H1 (cell line): Measurements from ENCODE around the gene PRSS22. TPM values are rescaled to one million over a fixed set of nuclear protein-coding genes. Genes with fewer than 3 reads are reported as not detected.

Experiments used
- CTCF ChIA-PET: fragments of 300-600 bp; sonication (Branson Sonifier 250); formaldehyde crosslinking; loops from one replicate; lab custom pipeline; 2021; ENCODE audit not compliant: partially characterized antibody; lab: Charles Lee
- POLR2A ChIA-PET: fragments of 300-600 bp; sonication (Branson Sonifier 250); formaldehyde crosslinking; loops from one replicate; lab custom pipeline; 2021; ENCODE audit warnings: inconsistent platforms; ENCODE audit not compliant: partially characterized antibody; lab: Charles Lee
- DNase-seq, 2 experiments: peaks; one replicate each; pipeline versions ENCODE4 v3.0.0 to v3.0.0-alpha.2; 2010 to 2022; ENCODE audit warnings: low spot score in 2 of 2, low read depth in 1 of 2, mixed read lengths in 1 of 2
- FAIRE-seq: peaks from 2 replicates; lab custom pipeline; 2011; peaks lifted over from hg19 to GRCh38; lab: Jason Lieb, UNC
- H2AFZ ChIP-seq: 2 replicates; pipeline ENCODE4 v1.8.1; 2012; ENCODE audit warnings: low read length, inconsistent platforms
- H2AK5ac ChIP-seq: 2 replicates; pipeline ENCODE4 v1.6.1; 2013; ENCODE audit warnings: low read depth, low read length
- H2BK120ac ChIP-seq: replicated peaks from 2 replicates; pipeline ENCODE3; 2013; ENCODE audit warnings: low read depth, low read length, inconsistent platforms
- H2BK12ac ChIP-seq: 2 replicates; pipeline ENCODE4 v1.6.1; 2013; ENCODE audit warnings: low read depth, low read length
- H2BK15ac ChIP-seq: 2 replicates; pipeline ENCODE4 v1.6.1; 2013; ENCODE audit warnings: low read length
- H2BK20ac ChIP-seq: 2 replicates; pipeline ENCODE4 v1.6.1; 2013; ENCODE audit warnings: low read length
- H2BK5ac ChIP-seq: 2 replicates; pipeline ENCODE4 v1.6.1; 2013; ENCODE audit warnings: low read depth, low read length
- H3K14ac ChIP-seq: 2 replicates; pipeline ENCODE4 v1.6.1; 2013; ENCODE audit warnings: inconsistent platforms; ENCODE audit not compliant: insufficient read length
- H3K18ac ChIP-seq: 2 replicates; pipeline ENCODE4 v1.6.1; 2013; ENCODE audit warnings: low read length; ENCODE audit errors: extremely low read depth
- H3K23ac ChIP-seq: 2 replicates; pipeline ENCODE4 v1.6.1; 2013; ENCODE audit warnings: inconsistent platforms; ENCODE audit not compliant: insufficient read length
- H3K23me2 ChIP-seq: 2 replicates; pipeline ENCODE4 v1.6.1; 2013; ENCODE audit warnings: low read depth, low read length
- H3K27ac ChIP-seq: 2 replicates; pipeline ENCODE4 v1.6.1; 2011; ENCODE audit warnings: low read depth, low read length, inconsistent platforms
- H3K27me3 ChIP-seq, 4 experiments: replicated peaks in 1 of 4; 1 replicate in 1 of 4; 2 replicates in 3 of 4; pipeline versions ENCODE4 v1.6.1 to v1.8.1; 2011 to 2013; ENCODE audit warnings: low read length in 3 of 4, mild to moderate bottlenecking in 3 of 4, inconsistent platforms in 2 of 4, mixed read lengths in 2 of 4, moderate library complexity in 1 of 4; ENCODE audit not compliant: control insufficient read depth in 3 of 4, insufficient read depth in 3 of 4; ENCODE audit errors: extremely low read depth in 1 of 4
- H3K36me3 ChIP-seq, 4 experiments: 2 replicates each; pipeline versions ENCODE4 v1.6.1 to v1.8.1; 2011 to 2013; ENCODE audit warnings: mild to moderate bottlenecking in 4 of 4, low read length in 3 of 4, moderate library complexity in 2 of 4, control low read depth in 1 of 4, inconsistent platforms in 1 of 4; ENCODE audit not compliant: insufficient read depth in 4 of 4, control insufficient read depth in 2 of 4
- H3K4ac ChIP-seq: replicated peaks from 2 replicates; pipeline ENCODE3; 2013; ENCODE audit warnings: low read length, low read depth, mixed read lengths, inconsistent platforms; ENCODE audit not compliant: insufficient read length
- H3K4me1 ChIP-seq, 4 experiments: replicated peaks in 1 of 4; 1 replicate in 1 of 4; 2 replicates in 3 of 4; pipeline versions ENCODE4 v1.6.1 to v1.8.1; 2011 to 2013; ENCODE audit warnings: low read length in 3 of 4, inconsistent platforms in 2 of 4, mixed read lengths in 1 of 4; ENCODE audit not compliant: insufficient read depth in 4 of 4, control insufficient read depth in 3 of 4
- H3K4me2 ChIP-seq, 2 experiments: 2 replicates each; pipeline versions ENCODE4 v1.6.1 to v1.8.1; 2011 to 2013; ENCODE audit warnings: low read depth in 2 of 2, low read length in 2 of 2, control low read depth in 1 of 2, inconsistent platforms in 1 of 2, mild to moderate bottlenecking in 1 of 2; ENCODE audit not compliant: insufficient read depth in 1 of 2
- H3K4me3 ChIP-seq, 4 experiments: fragments of 200-600, 300-600 bp in 1 of 4; sonication (generic), shearing (Covaris generic), sonication (Bioruptor Twin) in 1 of 4; 2 replicates each; pipeline versions ENCODE4 v1.5.1 to v1.8.1; 2011 to 2016; ENCODE audit warnings: low read length in 4 of 4, low read depth in 3 of 4, control low read depth in 2 of 4, inconsistent platforms in 2 of 4, mild to moderate bottlenecking in 2 of 4, mixed read lengths in 1 of 4, moderate library complexity in 1 of 4; ENCODE audit not compliant: insufficient read depth in 2 of 4; ENCODE audit errors: extremely low read depth in 1 of 4
- H3K56ac ChIP-seq: replicated peaks from 2 replicates; pipeline ENCODE3; 2013; ENCODE audit warnings: low read depth, mild to moderate bottlenecking, mixed read lengths, low read length, inconsistent platforms; ENCODE audit not compliant: insufficient read length
- H3K79me1 ChIP-seq: 2 replicates; pipeline ENCODE4 v1.6.1; 2013; ENCODE audit warnings: low read depth, low read length, control low read depth
- H3K79me2 ChIP-seq, 2 experiments: 2 replicates each; pipeline versions ENCODE4 v1.6.1 to v1.8.1; 2012 to 2013; ENCODE audit warnings: low read length in 2 of 2, mild to moderate bottlenecking in 2 of 2, inconsistent platforms in 1 of 2; ENCODE audit not compliant: insufficient read depth in 2 of 2, control insufficient read depth in 1 of 2
- H3K9ac ChIP-seq, 4 experiments: replicated peaks in 1 of 4; 1 replicate in 1 of 4; 2 replicates in 3 of 4; pipeline versions ENCODE4 v1.6.1 to v1.8.1; 2011 to 2013; ENCODE audit warnings: low read depth in 3 of 4, low read length in 3 of 4, control low read depth in 2 of 4, mild to moderate bottlenecking in 2 of 4, moderate library complexity in 2 of 4, inconsistent platforms in 1 of 4; ENCODE audit errors: extremely low read depth in 1 of 4
- H3K9me3 ChIP-seq, 2 experiments: 2 replicates each; pipeline versions ENCODE4 v1.6.1 to v1.8.1; 2012 to 2013; ENCODE audit warnings: mild to moderate bottlenecking in 2 of 2, moderate library complexity in 2 of 2, control low read depth in 1 of 2, inconsistent platforms in 1 of 2, low read depth in 1 of 2, low read length in 1 of 2, mixed read lengths in 1 of 2; ENCODE audit not compliant: insufficient read depth in 2 of 2
- H4K20me1 ChIP-seq, 2 experiments: replicated peaks in 1 of 2; 2 replicates each; pipeline versions ENCODE3 to v1.8.1; 2011 to 2013; ENCODE audit warnings: inconsistent platforms in 2 of 2, low read length in 2 of 2, mild to moderate bottlenecking in 1 of 2; ENCODE audit not compliant: insufficient read depth in 2 of 2, control insufficient read depth in 1 of 2
- H4K5ac ChIP-seq: 2 replicates; pipeline ENCODE4 v1.6.1; 2013; ENCODE audit warnings: low read length, low read depth, mixed read lengths, inconsistent platforms; ENCODE audit not compliant: insufficient read length
- H4K8ac ChIP-seq: 2 replicates; pipeline ENCODE4 v1.8.0; 2013; ENCODE audit warnings: mild to moderate bottlenecking, moderate library complexity, low read length, inconsistent platforms; ENCODE audit not compliant: insufficient read depth; ENCODE audit errors: extremely low read depth
- H4K91ac ChIP-seq: replicated peaks from 2 replicates; pipeline ENCODE3; 2013; ENCODE audit warnings: low read length, mixed read lengths, inconsistent platforms; ENCODE audit not compliant: insufficient read length
- CHD1 ChIP-seq: IDR thresholded peaks from 2 replicates; pipeline ENCODE4 v1.6.1; 2012; ENCODE audit warnings: low read depth, low read length, improper control_type of control experiment
- CHD2 ChIP-seq: IDR thresholded peaks from 2 replicates; pipeline ENCODE4 v1.6.1; 2012; ENCODE audit warnings: low read length, improper control_type of control experiment
- GABPA ChIP-seq: IDR thresholded peaks from 2 replicates; pipeline ENCODE4 v1.6.1; 2011; ENCODE audit warnings: mild to moderate bottlenecking, low read length, moderate library complexity, borderline replicate concordance; ENCODE audit not compliant: insufficient read depth
- JUND ChIP-seq: IDR thresholded peaks from 2 replicates; pipeline ENCODE4 v1.6.1; 2011; ENCODE audit warnings: mild to moderate bottlenecking, improper control_type of control experiment, low read length
- KDM5A ChIP-seq: fragments of 200-600 bp; IDR thresholded peaks from 2 replicates; pipeline ENCODE4 v1.7.1; 2012; ENCODE audit warnings: mild to moderate bottlenecking, low read length, inconsistent platforms, mixed read lengths
- MAFK ChIP-seq: IDR thresholded peaks from 2 replicates; pipeline ENCODE4 v1.6.1; 2012; ENCODE audit warnings: low read depth, mild to moderate bottlenecking, improper control_type of control experiment, low read length
- NANOG ChIP-seq: IDR thresholded peaks from 2 replicates; pipeline ENCODE4 v1.6.1; 2011; ENCODE audit warnings: low read length, low read depth, mild to moderate bottlenecking, inconsistent platforms; ENCODE audit not compliant: insufficient read depth, poor library complexity, severe bottlenecking
- POU5F1 ChIP-seq: IDR thresholded peaks from 2 replicates; pipeline ENCODE4 v1.6.1; 2011; ENCODE audit warnings: low read depth, mild to moderate bottlenecking, low read length, moderate library complexity
- RBBP5 ChIP-seq: IDR thresholded peaks from 2 replicates; pipeline ENCODE4 v1.7.1; 2012; ENCODE audit warnings: low read depth, mild to moderate bottlenecking, inconsistent platforms, low read length, moderate library complexity, borderline replicate concordance
- RNF2 ChIP-seq: fragments of 200-900, 300-1000 bp; sonication (generic); IDR thresholded peaks from 2 replicates; pipeline ENCODE4 v1.7.1; 2016; ENCODE audit warnings: borderline replicate concordance, low read depth, mild to moderate bottlenecking, antibody characterized with exemption, low read length; ENCODE audit not compliant: poor library complexity, severe bottlenecking; ENCODE audit errors: missing control alignments
- SIN3A ChIP-seq, 2 experiments: IDR thresholded peaks in 1 of 2; conservative IDR thresholded peaks in 1 of 2; 2 replicates each; pipeline ENCODE4 v1.6.1; 2011 to 2012; ENCODE audit warnings: low read length in 2 of 2, improper control_type of control experiment in 1 of 2, low read depth in 1 of 2, mild to moderate bottlenecking in 1 of 2
- TEAD4 ChIP-seq: IDR thresholded peaks from 2 replicates; pipeline ENCODE4 v1.6.1; 2012; ENCODE audit warnings: low read depth, low read length, inconsistent platforms, mixed read lengths
- WGBS, 2 experiments: shearing (Covaris generic) in 1 of 2; methylation state at CpG; one replicate each; pipeline versions ENCODE4 v1.1.6 to v1.1.7; 2013 to 2015; ENCODE audit warnings: low lambda C conversion rate in 2 of 2, mixed read lengths in 2 of 2, inconsistent platforms in 1 of 2, low coverage in 1 of 2, missing lambda C conversion rate in 1 of 2; ENCODE audit not compliant: insufficient replicate concordance in 2 of 2, insufficient coverage in 1 of 2, insufficient read length in 1 of 2; ENCODE audit errors: extremely low coverage in 1 of 2, missing lambda C conversion rate in 1 of 2; 5-methylcytosine and 5-hydroxymethylcytosine counted together
- polyA plus RNA-seq, 7 experiments: library from polyadenylated mRNA; depleted of rRNA in 3 of 7; stranded (reverse) in 5 of 7; unstranded in 2 of 7; fragments of >200 nt in 5 of 7; fragments of 200-250 nt in 2 of 7; gene quantifications; 1 replicate in 5 of 7; 2 replicates in 1 of 7; 4 replicates in 1 of 7; pipeline versions ENCODE4 v1.2.1 to v1.2.3, GENCODE V29; 2011 to 2013; ENCODE audit warnings: missing spikeins in 2 of 7, mixed read lengths in 2 of 7
- total RNA-seq: library from RNA; stranded (reverse); fragmentation: NEBNext Ultra II Directional; extraction: Animal tissue kit (Norgen Biotek cat#: 25700); gene quantifications from 2 replicates; pipeline ENCODE4 v1.2.1, GENCODE V29; 2021

PRSS22 gene
- total and polyA plus RNA-seq, 2 of the 8 experiments (the other 6 are each of a cell fraction or from before 2014, with no cell fraction given) = 4.0 to 4.4 TPM

DNA sequence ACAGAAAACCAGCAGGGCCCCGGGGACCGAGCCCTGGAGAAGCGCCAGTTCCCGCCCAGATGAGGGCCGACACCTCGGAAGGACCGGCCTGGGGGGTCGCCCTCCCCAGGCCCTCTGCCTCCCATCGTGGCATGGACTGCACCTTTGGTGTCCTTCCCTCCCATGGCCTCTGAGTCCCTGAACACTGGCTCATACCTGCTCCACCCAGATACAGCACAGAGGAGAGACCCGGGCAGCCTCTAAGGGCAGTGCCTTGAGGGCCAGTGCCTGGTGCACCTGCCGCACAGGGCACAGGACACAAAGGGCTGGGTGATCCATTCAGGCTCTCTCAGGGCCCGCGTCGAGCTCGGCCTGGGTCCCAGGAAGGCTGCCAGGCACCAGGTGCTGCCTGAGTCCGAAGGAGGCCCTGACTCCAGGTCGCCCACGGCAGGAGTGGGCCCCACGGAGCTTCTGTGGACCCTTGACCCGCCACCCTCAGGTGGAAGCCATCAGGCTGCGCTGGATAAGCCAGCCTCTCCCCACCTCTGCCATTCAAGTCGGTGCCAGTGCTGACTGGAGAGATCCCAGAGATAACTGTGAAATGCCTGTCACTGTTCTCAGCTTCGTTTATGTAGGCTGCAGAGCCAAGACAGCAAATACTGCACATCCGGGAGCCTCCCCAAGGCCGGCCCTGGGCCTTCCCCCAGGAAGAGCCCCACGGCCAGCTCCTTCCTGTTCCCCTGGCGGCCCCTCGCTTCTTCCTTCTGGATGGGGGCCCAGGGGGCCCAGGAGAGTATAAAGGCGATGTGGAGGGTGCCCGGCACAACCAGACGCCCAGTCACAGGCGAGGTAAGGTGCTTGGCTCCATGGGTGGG is 28.2 kb downstream of the PRSS22 start, which contains the start of gene ZG16B:
Gene ZG16B (plus strand): TSS at position 803 of the 854 bp plus-strand sequence. CDS start 139 bp downstream, outside the sequence.
- H2AK5ac ChIP-seq = no peak within 1 kb of the TSS
- H3K23me2 ChIP-seq = no peaks in the 10 kb centered on the region
- H3K79me2 ChIP-seq = no peaks in the 10 kb centered on the region
- no peak within 1 kb of the TSS for H2BK5ac ChIP-seq
- no peak within 1 kb of the TSS for H3K4me2 ChIP-seq
- DNase-seq (no peak), FAIRE-seq (no peak)
- H3K23ac ChIP-seq = no peak within 1 kb of the TSS
- no peak within 1 kb of the TSS for H3K4me3 ChIP-seq
- H2BK15ac ChIP-seq = peak within 1 kb of the TSS; percentile 31; the same call in 1 of the 2 replicates
- 0 out of 2 replicates have a peak within 1 kb of the TSS, but pooled peaks have one; percentile 27 for H2BK12ac ChIP-seq
- CTCF ChIA-PET = interaction anchor here (0.8 to 3.3 kb wide), 3 partner anchors 9 to 115 kb away, joined by 4 to 14 read pairs (median 7); no protein-coding TSS in a partner anchor
- H3K9ac ChIP-seq = no peak within 1 kb of the TSS
- H2BK20ac ChIP-seq = no peak within 1 kb of the TSS
- POLR2A ChIA-PET = no interaction called here
- H3K56ac ChIP-seq = no peak within 1 kb of the TSS
- H3K36me3 ChIP-seq = no peaks in the 10 kb centered on the region
- no peaks in the 10 kb centered on the region for H3K9me3 ChIP-seq
- H4K5ac ChIP-seq = no peak within 1 kb of the TSS
- H3K14ac ChIP-seq = no peak within 1 kb of the TSS
- H3K4ac ChIP-seq = no peak within 1 kb of the TSS
- no peaks in the 10 kb centered on the region for H3K79me1 ChIP-seq
- H4K8ac ChIP-seq = 0 out of 2 replicates have a peak within 1 kb of the TSS, but pooled peaks have one; percentile 7
- no peak within 1 kb of the TSS for H4K91ac ChIP-seq
- H3K4me1 ChIP-seq = no peaks in the 10 kb centered on the region
- no peaks in the 10 kb centered on the region for H4K20me1 ChIP-seq
- H3K27me3 ChIP-seq = no peaks in the 10 kb centered on the region
- no peak within 1 kb of the TSS for H3K18ac ChIP-seq
- H3K27ac ChIP-seq = no peak within 1 kb of the TSS
- WGBS, 2 experiments = 81% methylated on average over 28 of the region's 32 CpGs; no CpG with 5 or more reads in 1 of the 2 experiments
- no peak within 1 kb of the TSS for H2BK120ac ChIP-seq
- H2AFZ ChIP-seq = no peak within 1 kb of the TSS
- no peak for TF ChIP-seq JUND
- no peak for TF ChIP-seq CHD2
- TF ChIP-seq GABPA = no peak
- TF ChIP-seq TEAD4 = no peak
- no peak for TF ChIP-seq CHD1
- TF ChIP-seq RBBP5 = no peak
- no peak for TF ChIP-seq NANOG
- no peak for TF ChIP-seq SIN3A (conservative IDR thresholded peaks at IDR 0.05 in 1 of 2, IDR thresholded peaks at IDR 0.05 in 1 of 2; ENCODE audit: low read depth in 1 of 2, low read length in 2 of 2)
- no peak for TF ChIP-seq POU5F1
- TF ChIP-seq MAFK = no peak
- no peak for TF ChIP-seq KDM5A
- no peak for TF ChIP-seq RNF2
